DOHH2 (cell line): Measurements from ENCODE around the gene SLC7A11.
"Not testable (repeated sequence)": the region's sequence is repeated elsewhere in the genome, so short reads cannot be mapped to it uniquely, and the experiment has no call there.

Experiments used
- H3F3A ChIP-seq: fragments of 200-600 bp; sonication (generic), shearing (Covaris generic); 2 replicates; pipeline ENCODE4 v1.6.0; 2016; ENCODE audit warnings: antibody characterized with exemption, mild to moderate bottlenecking; ENCODE audit not compliant: control insufficient read depth, insufficient read depth
- H3K27ac ChIP-seq: fragments of 200-600 bp; sonication (generic); 2 replicates; pipeline ENCODE4 v1.5.1; 2014; ENCODE audit warnings: low read depth, mild to moderate bottlenecking, low read length, moderate library complexity
- H3K27me3 ChIP-seq: fragments of 200-600 bp; sonication (generic); 2 replicates; pipeline ENCODE4 v1.6.1; 2014; ENCODE audit warnings: mild to moderate bottlenecking, low read length, mixed read lengths; ENCODE audit not compliant: control insufficient read depth
- H3K36me3 ChIP-seq: fragments of 200-600 bp; sonication (generic); 2 replicates; pipeline ENCODE4 v1.6.1; 2014; ENCODE audit warnings: mild to moderate bottlenecking, low read length, moderate library complexity, mixed read lengths; ENCODE audit not compliant: control insufficient read depth
- H3K4me1 ChIP-seq: fragments of 200-600 bp; sonication (generic); 2 replicates; pipeline ENCODE4 v1.6.1; 2014; ENCODE audit warnings: mild to moderate bottlenecking, low read length, mixed read lengths; ENCODE audit not compliant: control insufficient read depth
- H3K4me2 ChIP-seq: fragments of 200-600 bp; sonication (generic); 2 replicates; pipeline ENCODE4 v1.6.0; 2014; ENCODE audit warnings: mild to moderate bottlenecking, low read length, moderate library complexity
- H3K4me3 ChIP-seq: fragments of 200-600 bp; sonication (generic); 2 replicates; pipeline ENCODE4 v1.5.1; 2014; ENCODE audit warnings: mild to moderate bottlenecking, low read length, mixed read lengths
- H3K79me2 ChIP-seq: fragments of 200-600 bp; sonication (generic); 2 replicates; pipeline ENCODE4 v1.6.1; 2014; ENCODE audit warnings: mild to moderate bottlenecking, low read length, mixed read lengths; ENCODE audit not compliant: control insufficient read depth
- H3K9me2 ChIP-seq: fragments of 200-600 bp; sonication (generic); replicated peaks from 2 replicates; pipeline ENCODE4 v1.6.1; 2014; ENCODE audit warnings: mild to moderate bottlenecking, low read length, mixed read lengths; ENCODE audit not compliant: control insufficient read depth
- H3K9me3 ChIP-seq: fragments of 200-600 bp; sonication (generic); 2 replicates; pipeline ENCODE4 v1.6.1; 2014; ENCODE audit warnings: antibody characterized with exemption, low read length, mixed read lengths; ENCODE audit not compliant: control insufficient read depth, insufficient read depth
- H4K20me1 ChIP-seq: fragments of 200-600 bp; sonication (generic); 2 replicates; pipeline ENCODE4 v1.6.0; 2014; ENCODE audit warnings: low read depth, mild to moderate bottlenecking, antibody characterized with exemption, low read length, moderate library complexity; ENCODE audit not compliant: control insufficient read depth, insufficient read depth
- EZH2phosphoT487 ChIP-seq: fragments of 200-600 bp; sonication (generic); IDR thresholded peaks from 2 replicates; pipeline ENCODE4 v1.6.1; 2017; ENCODE audit warnings: borderline replicate concordance, mild to moderate bottlenecking, antibody characterized with exemption, low read length, moderate library complexity, mixed read lengths
- TF ChIP-seq, protein P1 (sequence below): fragments of 200-600 bp; sonication (generic); IDR thresholded peaks from one replicate; pipeline ENCODE4 v1.5.1; 2014; ENCODE audit warnings: antibody characterized with exemption, mild to moderate bottlenecking, low read depth, low read length; ENCODE audit not compliant: poor library complexity, severe bottlenecking

The SLC7A11 gene

DNA sequence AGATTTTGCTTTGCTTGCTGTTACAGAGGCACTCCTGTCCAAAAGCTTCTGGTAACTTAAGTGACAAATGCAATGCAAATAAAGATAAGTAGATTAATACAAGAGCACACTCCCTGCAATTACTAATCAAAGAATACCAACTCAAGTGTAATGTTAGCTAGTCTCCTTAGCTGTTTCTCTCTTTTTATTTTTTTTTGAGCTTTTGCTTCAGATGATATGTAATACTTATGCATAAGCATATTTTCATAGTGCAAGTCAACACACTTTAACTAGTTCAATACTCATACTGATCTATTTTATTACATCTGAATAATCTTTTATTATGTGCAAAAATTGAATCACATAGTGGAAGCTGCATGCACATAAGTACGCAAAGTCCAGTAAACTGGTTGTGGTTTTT is 2.7 kb downstream of the SLC7A11 start:
- no peak overlapping the region for H3K4me3 ChIP-seq
- H4K20me1 ChIP-seq, result no peaks in the 10 kb centered on the region
- no peaks in the 10 kb centered on the region for H3K27me3 ChIP-seq
- no peaks in the 10 kb centered on the region for H3K79me2 ChIP-seq
- H3K4me1 ChIP-seq, result peaks cover 41% of the 10 kb centered on the region
- no peaks in the 10 kb centered on the region for H3K9me3 ChIP-seq
- peak overlapping the region; percentile 40 for H3K4me2 ChIP-seq
- no peak overlapping the region for H3K27ac ChIP-seq
- H3K36me3 ChIP-seq, result no peaks in the 10 kb centered on the region
- peaks cover 6% of the 10 kb centered on the region for H3F3A ChIP-seq
- TF ChIP-seq, protein P1, sequence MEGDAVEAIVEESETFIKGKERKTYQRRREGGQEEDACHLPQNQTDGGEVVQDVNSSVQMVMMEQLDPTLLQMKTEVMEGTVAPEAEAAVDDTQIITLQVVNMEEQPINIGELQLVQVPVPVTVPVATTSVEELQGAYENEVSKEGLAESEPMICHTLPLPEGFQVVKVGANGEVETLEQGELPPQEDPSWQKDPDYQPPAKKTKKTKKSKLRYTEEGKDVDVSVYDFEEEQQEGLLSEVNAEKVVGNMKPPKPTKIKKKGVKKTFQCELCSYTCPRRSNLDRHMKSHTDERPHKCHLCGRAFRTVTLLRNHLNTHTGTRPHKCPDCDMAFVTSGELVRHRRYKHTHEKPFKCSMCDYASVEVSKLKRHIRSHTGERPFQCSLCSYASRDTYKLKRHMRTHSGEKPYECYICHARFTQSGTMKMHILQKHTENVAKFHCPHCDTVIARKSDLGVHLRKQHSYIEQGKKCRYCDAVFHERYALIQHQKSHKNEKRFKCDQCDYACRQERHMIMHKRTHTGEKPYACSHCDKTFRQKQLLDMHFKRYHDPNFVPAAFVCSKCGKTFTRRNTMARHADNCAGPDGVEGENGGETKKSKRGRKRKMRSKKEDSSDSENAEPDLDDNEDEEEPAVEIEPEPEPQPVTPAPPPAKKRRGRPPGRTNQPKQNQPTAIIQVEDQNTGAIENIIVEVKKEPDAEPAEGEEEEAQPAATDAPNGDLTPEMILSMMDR, result no peak
- TF ChIP-seq EZH2phosphoT487, result no peak
- H3K9me2 ChIP-seq, result no peaks in the 10 kb centered on the region

DNA sequence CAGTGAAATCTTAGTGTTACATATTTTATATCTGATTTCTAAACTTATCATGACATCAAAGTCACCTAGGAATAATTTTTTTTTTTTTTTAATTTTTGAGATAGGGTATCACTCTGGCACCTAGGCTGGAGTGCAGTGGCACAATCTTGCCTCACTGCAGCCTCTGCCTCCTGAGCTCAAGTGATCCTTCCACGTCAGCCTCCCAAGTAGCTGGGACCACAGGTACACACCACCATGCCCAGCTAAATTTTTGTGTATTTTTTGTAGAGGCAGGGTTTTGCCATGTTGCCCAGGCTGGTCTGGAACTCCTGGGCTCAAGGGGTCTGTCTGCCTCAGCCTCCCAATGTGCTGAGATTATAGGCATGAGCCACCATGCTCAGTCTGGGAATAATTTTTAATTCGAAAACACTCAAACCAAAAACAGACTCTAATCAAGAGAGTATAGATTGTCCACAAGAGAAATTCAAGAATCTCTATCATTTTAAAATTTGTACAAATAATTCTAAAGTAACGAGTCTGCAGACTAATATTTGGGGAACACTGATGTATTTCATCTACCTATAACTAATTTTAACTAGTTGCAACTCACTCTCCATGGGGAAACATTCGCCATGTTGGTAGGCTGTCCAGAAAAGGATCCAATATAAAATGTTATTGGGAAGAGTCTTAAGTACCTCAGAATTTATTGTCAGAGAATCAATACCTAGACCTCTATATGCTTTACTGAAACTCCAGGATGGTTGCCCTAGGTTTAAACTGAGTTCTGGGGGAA is 3.4 kb downstream of the SLC7A11 start:
- Histone ChIP-seq H3K27ac (no peak overlapping the region), H3K9me2 (no peaks in the 10 kb centered on the region)

DNA sequence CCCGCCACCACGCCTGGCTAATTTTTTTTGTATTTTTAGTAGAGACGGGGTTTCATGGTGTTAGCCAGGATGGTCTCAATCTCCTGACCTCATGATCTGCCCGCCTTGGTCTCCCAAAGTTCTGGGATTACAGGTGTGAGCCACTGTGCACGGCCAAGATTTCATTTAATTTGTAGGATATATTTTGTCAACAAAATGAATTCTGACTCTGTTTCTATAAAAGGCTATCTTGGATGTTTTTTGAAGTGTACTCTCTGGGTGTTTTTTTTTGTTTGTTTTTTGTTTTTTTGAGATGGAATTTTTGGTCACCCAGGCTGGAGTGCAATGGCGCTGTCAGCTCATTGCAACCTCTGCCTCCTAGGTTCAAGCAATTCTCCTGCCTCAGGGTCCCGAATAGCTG is 5.0 kb downstream of the SLC7A11 start:
- not testable (repeated sequence) for H3K4me3 ChIP-seq, H3K9me3 ChIP-seq, H3K79me2 ChIP-seq, H3F3A ChIP-seq, H3K36me3 ChIP-seq, H3K4me2 ChIP-seq, H3K27me3 ChIP-seq, H3K27ac ChIP-seq, H4K20me1 ChIP-seq, H3K9me2 ChIP-seq
- peaks cover 22% of the 10 kb centered on the region for H3K4me1 ChIP-seq

More for the DNA sequence above, 3.4 kb downstream of the SLC7A11 start:
- H3K4me1 ChIP-seq, result peaks cover 38% of the 10 kb centered on the region
- H3K4me3 ChIP-seq, result no peak overlapping the region
- no peak overlapping the region for H3K4me2 ChIP-seq
- H3K79me2 ChIP-seq, result no peaks in the 10 kb centered on the region
- no peaks in the 10 kb centered on the region for H3K36me3 ChIP-seq
- H3K27me3 ChIP-seq, result no peaks in the 10 kb centered on the region
- no peaks in the 10 kb centered on the region for H3K9me3 ChIP-seq
- no peaks in the 10 kb centered on the region for H4K20me1 ChIP-seq
- TF ChIP-seq, protein P1, result no peak
- TF ChIP-seq EZH2phosphoT487, result no peak
- H3F3A ChIP-seq, result peaks cover 6% of the 10 kb centered on the region

DNA sequence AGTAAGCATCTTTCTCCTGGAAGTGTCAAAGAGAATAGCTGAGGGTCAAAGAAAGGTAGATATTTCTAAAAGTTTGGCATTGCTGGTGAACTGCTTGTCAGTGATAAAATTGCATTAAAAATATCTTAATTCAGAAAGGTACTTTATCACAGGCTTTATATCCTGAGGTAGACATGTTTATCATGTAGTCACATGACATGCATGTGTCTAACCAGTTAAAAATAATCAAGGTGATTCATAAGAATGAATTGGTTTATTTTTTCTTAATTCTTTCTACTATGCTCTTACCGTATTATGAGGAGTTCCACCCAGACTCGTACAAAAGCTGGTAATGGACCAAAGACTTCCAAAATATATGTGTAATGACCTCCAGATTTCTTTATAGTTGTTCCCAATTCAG is 6.1 kb downstream of the SLC7A11 start:
- Histone ChIP-seq H3K9me3 (no peaks in the 10 kb centered on the region), H3K36me3 (no peaks in the 10 kb centered on the region), H3K4me1 (peaks cover 11% of the 10 kb centered on the region), H3K4me3 (no peak overlapping the region), H3K27ac (no peak overlapping the region), H3K4me2 (no peak overlapping the region), H4K20me1 (no peaks in the 10 kb centered on the region), H3K27me3 (no peaks in the 10 kb centered on the region), H3F3A (no peaks in the 10 kb centered on the region; the same call in 1 of the 2 replicates), H3K9me2 (no peaks in the 10 kb centered on the region), H3K79me2 (no peaks in the 10 kb centered on the region)
- TF ChIP-seq, protein P1, result no peak
- TF ChIP-seq EZH2phosphoT487, result no peak
